GM13977 (cell line): ENCODE measurements around the gene BICRA.

Experiments used
- DNase-seq: peaks from one replicate; pipeline ENCODE4 v3.0.0; 2012; ENCODE audit warnings: low spot score
- CTCF ChIP-seq: IDR thresholded peaks from 2 replicates; pipeline ENCODE4 v1.5.1; 2012; ENCODE audit warnings: mild to moderate bottlenecking, control low read depth; ENCODE audit not compliant: insufficient read depth; ENCODE audit errors: extremely low read depth, missing control alignments
- in situ Hi-C: fragments of 300-500 bp; cut with MboI; formaldehyde crosslinking; loops from one replicate; pipeline ENCODE4 v1.12.0; 2022; ENCODE audit warnings: low sequenced_read_pairs, low pct_unique_long_range_greater_than_20kb, mixed read lengths, inconsistent platforms; ENCODE audit not compliant: unreplicated experiment

The BICRA gene

GRCh38 chr19:47679251-47679900, 70.4 kb downstream of the BICRA start:
- no peak for DNase-seq
- TF ChIP-seq CTCF, result no peak
- in situ Hi-C loops, result loop anchor here (25.0 kb wide), 1 partner anchor 392 kb away; no protein-coding TSS in a partner anchor

DNA sequence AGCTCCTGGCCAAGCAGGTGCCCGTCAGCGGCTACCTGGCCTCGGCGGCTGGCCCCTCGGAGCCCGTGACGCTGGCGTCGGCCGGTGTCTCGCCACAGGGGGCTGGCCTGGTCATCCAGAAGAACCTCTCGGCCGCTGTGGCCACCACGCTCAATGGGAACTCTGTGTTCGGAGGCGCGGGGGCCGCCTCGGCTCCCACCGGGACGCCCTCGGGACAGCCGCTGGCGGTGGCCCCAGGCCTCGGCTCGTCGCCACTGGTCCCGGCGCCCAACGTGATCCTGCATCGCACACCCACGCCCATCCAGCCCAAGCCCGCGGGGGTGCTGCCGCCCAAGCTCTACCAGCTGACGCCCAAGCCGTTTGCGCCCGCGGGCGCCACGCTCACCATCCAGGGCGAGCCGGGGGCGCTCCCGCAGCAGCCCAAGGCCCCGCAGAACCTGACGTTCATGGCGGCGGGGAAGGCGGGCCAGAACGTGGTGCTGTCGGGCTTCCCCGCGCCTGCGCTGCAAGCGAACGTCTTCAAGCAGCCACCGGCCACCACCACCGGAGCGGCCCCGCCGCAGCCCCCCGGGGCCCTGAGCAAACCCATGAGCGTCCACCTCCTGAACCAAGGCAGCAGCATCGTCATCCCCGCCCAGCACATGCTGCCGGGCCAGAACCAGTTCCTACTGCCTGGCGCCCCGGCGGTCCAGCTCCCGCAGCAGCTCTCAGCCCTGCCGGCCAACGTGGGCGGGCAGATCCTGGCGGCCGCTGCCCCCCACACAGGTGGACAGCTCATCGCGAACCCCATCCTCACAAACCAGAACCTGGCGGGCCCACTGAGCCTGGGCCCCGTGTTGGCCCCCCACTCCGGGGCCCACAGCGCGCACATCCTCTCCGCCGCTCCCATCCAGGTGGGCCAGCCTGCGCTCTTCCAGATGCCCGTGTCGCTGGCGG, 71.3 kb downstream of the BICRA start:
- in situ Hi-C loops, result loop anchor here (25.0 kb wide), 1 partner anchor 393 kb away; no protein-coding TSS in a partner anchor

GRCh38 chr19:47680858-47681332, 72.0 kb downstream of the BICRA start:
- in situ Hi-C loops, result loop anchor here (25.0 kb wide), 1 partner anchor 394 kb away; no protein-coding TSS in a partner anchor
- no peak for DNase-seq
- TF ChIP-seq CTCF, result no peak

More for the DNA sequence above, 71.3 kb downstream of the BICRA start:
- TF ChIP-seq CTCF, result no peak
- no peak for DNase-seq

- no peak for DNase-seq
- no peak for TF ChIP-seq CTCF
- in situ Hi-C loops, result loop anchor here (25.0 kb wide), 1 partner anchor 394 kb away; no protein-coding TSS in a partner anchor
These were observed 72.5 kb downstream of the BICRA start for GRCh38 chr19:47681388-47681787.

GRCh38 chr19:47681936-47682335, 73.0 kb downstream of the BICRA start:
- in situ Hi-C loops, result loop anchor here (25.0 kb wide), 1 partner anchor 395 kb away; no protein-coding TSS in a partner anchor
- no peak for TF ChIP-seq CTCF
- DNase-seq, result no peak

- in situ Hi-C loops, result loop anchor here (25.0 kb wide), 1 partner anchor 396 kb away; no protein-coding TSS in a partner anchor
- TF ChIP-seq CTCF, result no peak
- no peak for DNase-seq
These were observed 74.0 kb downstream of the BICRA start for GRCh38 chr19:47682939-47683338.
